ENCODE results near the gene SMPD3.
"Not testable (repeated sequence)": the region's sequence is repeated elsewhere in the genome, so short reads cannot be mapped to it uniquely, and the experiment has no call there.

Gene SMPD3

DNA sequence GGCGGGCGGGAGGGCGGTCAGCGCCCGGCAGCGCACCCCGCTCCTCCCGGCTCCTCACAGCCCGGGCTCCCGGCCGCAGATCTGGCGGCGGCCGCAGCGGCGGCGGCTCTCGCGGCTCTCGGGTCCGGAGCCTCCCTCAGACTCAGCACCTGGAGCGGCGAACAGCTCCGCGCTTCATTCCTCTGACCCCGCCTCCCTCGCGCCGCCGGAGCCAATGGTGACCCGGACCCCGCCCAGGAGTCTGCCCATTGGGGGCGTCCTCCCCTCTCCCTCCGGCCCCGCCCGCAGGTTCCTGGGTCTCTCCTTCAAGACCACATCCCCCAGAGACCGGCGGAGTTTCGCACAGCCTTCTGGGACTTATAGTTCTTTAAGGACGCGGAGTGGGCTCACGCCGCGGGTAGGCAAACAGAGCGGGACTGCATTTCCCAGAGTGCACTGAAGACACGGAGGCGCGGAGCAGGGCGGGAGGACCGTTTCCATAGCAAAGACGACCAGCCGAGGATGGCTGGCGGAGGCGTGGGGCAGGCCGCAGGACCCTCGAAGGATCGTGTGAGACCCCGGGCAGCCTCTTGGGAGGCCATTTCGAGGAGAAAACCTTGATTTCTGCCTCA is at the start of gene SMPD3:
Gene SMPD3 (minus strand): TSS at position 149 of the 611 bp plus-strand sequence. CDS start 76,327 bp downstream, outside the sequence.
- DNase-seq (ENCODE audit: low spot score) = peak; percentile 96

DNA sequence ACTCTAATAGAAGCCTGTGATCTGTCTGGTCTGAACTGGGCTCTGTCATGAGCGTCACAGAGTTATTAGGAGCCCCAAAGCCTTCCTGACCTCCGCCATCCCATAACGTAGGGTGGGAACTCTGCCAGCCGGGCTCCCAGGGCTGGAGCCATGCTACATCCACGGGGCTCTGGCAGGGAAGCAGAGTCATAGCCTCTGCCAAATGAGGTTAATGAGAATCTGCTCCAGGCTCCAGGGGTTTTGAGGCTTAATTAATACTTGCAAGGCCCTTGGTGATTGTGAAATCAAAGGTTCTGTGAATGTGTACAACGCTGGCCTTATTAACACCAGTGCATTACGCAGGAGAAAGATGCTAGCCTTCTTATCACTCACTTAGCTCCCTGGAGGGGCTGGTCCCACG is 48.4 kb upstream of the SMPD3 start:
- DNase-seq (ENCODE audit: low spot score) = no peak

GRCh38 chr16:68494261-68494660 is 46.0 kb upstream of the SMPD3 start:
- not testable (repeated sequence) for DNase-seq (ENCODE audit: low spot score)

DNA sequence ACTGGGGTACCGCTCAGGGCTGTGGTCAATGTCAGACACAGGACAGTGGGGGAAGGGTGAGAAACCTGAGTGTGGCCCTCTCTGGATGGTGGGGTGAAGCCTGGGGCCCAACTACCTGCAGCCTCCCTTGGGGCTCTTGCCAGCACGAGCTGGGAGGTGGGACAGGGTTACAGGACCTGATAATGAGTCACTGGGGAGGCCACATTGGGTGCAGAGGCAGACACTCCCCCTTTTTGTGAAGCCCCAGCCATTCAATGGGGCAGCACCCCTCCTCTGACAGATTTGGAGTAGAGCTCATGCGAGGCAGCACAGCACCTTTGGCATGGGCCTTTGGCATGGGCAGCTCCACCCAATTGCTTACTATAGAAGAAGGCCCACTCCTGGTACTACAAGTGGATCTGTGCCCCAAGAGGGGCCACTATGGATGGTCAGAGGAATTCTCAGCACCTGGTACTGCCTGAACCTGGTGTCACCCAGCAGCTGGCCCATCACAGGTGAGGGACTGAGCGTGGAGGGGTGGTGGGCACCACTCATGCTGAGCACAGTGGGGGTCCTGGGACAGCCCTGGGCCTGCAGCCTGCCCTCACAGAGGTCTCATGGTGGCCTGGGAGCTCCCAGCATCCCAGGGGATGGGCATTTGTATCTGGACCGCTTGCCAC is 45.2 kb upstream of the SMPD3 start:
- DNase-seq (ENCODE audit: low spot score) = no peak

- no peak for DNase-seq (ENCODE audit: low spot score)
Measured at GRCh38 chr16:68492543-68493411, 44.5 kb upstream of the SMPD3 start.

- DNase-seq (ENCODE audit: low spot score) = no peak
Measured at GRCh38 chr16:68492151-68492542, 43.8 kb upstream of the SMPD3 start.

- no peak for DNase-seq (ENCODE audit: low spot score)
Measured at GRCh38 chr16:68491576-68491950, 43.3 kb upstream of the SMPD3 start.

DNA sequence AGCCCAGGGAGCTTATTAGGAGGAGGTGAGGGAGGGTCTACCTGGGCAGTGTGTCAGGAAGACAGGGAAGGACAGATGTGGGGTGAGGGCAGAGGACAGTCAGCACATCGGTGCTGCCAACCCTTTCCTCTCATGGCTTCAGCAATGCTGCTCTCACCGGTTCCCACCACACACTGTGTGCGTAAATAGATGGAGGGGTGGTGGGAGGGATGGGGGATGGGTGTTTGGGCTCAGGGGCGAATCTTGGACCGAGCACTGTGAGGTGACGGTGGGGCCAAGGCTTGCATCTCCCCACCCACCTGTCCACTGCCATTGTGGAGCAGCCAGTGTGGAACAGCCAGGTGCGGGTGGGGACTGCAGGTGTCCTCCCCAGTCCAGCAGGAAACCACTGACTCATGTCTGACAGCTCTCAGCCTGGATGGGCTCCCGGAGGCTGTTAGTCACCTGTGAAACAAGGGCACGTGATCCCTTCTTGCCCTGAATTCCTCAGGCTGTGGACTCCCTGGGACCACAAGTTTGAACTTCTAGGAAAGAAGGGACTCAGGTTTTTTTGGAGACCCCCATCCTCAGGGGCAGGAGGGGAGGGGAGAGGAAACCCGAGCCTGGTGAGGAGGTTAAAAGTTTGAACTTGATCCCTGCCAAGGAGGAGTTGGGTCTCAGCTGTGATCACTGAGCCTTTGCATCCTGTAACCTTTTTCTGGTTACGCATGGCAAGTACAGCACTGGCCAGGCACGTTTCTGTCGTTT is 42.7 kb upstream of the SMPD3 start:
- peak; percentile 75 for DNase-seq (ENCODE audit: low spot score)

DNA sequence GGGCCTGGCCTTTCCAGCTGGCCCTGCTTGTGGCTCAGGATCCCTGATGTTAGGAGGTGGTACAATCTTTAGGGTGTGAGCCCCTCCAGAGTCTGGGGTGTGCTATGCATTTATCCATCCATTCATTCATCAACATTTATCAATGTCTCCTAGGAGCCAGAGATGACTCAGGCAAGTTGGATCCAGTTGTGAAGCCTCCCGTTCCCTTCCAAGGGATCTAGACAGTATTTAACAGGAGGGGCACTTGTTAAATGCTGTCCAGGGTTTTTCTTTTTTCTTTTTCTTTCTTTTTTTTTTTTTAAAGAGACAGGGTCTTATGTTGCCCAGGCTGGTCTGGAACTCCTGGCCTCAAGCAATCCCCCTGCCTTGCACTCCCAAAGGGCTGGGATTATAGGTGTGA is 42.0 kb upstream of the SMPD3 start:
- DNase-seq (ENCODE audit: low spot score) = no peak

DNA sequence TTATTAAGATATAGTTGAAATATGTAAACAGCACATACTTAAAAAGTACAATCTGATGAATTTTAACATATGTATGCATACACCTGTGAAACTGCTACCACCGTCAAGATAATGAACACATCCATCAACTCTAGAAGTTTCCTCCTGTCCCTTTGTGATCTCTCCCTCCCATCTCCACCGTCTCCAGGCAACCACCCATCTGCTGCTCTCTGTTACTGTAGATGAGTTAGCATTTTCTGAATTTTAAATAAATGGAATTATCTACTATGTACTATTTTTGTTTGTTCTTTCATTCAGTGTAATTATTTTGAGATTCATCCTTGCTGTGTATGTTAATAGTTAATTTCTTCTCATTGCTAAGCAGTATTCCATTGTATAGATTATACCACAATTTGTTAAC is 40.2 kb upstream of the SMPD3 start:
- no peak for DNase-seq (ENCODE audit: low spot score)

- no peak for DNase-seq (ENCODE audit: low spot score)
Measured at GRCh38 chr16:68487669-68488068, 39.4 kb upstream of the SMPD3 start.

- DNase-seq (ENCODE audit: low spot score) = no peak
Measured at GRCh38 chr16:68487203-68487514, 38.9 kb upstream of the SMPD3 start.

DNA sequence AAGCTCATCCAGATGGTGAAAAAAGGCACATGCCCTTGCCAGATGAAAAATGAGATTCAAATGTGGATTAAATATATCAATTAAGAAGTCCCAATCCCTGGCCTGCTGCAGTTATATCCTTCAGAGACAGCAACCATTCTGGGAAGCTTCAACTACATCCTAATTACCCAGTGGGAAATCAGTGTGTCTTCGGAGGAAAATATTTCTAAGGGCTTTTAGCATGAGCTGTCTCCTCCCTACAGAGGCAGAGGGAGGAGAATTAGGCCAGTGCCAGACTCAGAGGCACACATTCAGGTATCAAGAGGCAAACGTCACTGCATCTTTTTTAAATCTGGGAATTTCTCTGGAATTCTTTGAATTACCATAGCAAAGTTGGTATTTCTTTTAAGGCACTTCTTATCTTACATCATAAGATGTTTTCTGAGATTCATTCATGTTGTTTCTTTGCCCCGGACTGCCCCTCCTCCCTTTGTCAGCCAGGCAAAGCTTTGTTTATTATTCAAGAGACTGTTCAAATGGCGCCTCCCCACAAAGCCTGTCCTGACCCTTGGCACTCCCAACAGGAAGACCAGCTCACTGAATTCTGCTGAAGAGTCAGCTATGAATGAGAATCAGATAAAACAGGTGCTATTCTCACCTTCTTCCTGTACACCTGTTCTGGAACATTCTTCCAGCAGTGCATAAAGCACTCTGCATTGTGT is 38.3 kb upstream of the SMPD3 start:
- DNase-seq (ENCODE audit: low spot score) = no peak

GRCh38 chr16:68481636-68482035 is 33.3 kb upstream of the SMPD3 start:
- DNase-seq (ENCODE audit: low spot score) = no peak

GRCh38 chr16:68480084-68480995 is 32.0 kb upstream of the SMPD3 start:
- no peak for DNase-seq (ENCODE audit: low spot score)

- DNase-seq (ENCODE audit: low spot score) = no peak
Measured at GRCh38 chr16:68479271-68479670, 31.0 kb upstream of the SMPD3 start.

DNA sequence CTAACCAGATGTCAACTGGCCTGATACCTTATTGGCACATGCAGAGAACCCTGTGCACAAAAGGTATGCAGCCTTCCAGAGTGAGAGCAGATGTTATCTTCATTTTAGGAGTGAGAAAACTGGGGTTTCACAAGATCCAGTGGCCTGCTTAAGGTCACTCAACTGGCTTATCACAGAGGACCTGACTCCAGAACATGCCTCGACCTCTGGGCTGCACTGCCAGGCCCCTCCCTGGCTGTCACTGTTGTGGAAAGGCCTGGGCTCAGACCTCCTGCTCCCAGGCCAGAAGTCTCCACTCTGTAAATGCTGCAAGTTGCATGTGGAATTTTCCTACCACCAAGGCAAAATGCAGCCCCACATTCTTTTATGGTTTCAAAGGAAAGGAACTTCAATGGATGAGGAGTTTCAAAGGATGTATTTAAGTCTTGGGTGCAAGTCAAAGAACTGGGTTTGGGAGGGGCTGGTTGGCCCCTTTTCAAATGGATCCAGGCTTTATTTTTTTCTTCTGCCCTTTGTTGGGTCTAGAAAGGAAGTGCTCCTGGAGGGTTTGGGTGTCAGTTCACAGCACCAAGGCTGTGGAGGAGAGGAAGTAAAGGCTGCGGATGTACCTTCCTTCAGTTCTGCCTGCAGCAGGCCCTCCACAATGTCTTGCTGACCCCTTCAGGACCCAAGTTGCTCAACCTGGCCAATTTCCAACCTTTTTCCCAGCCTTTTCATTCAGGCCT is 30.4 kb upstream of the SMPD3 start:
- no peak for DNase-seq (ENCODE audit: low spot score)

DNA sequence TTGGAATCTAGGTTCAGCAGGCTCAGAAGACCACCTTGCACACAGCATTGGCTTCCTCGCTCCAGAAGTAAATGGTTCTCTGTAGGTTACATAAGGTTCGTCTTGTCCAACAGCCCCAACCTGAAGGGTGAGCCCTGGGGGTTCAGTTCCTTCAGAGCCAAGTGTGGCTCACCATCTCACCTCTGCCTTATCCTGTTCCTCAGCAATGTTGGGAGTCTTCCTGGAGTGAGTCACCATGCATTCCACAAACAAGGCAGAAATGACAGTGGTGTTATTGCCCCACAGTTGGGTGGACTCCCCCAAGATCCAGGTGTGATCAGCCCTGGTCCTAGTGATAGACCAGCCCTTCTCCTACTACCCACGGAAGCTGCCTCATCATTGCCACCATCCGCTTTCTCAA is 26.8 kb upstream of the SMPD3 start:
- DNase-seq (ENCODE audit: low spot score) = peak; percentile 35

- DNase-seq (ENCODE audit: low spot score) = no peak
Measured at GRCh38 chr16:68473358-68474070, 25.2 kb upstream of the SMPD3 start.

- DNase-seq (ENCODE audit: low spot score) = no peak
Measured at GRCh38 chr16:68472581-68472980, 24.3 kb upstream of the SMPD3 start.
